ENCODE measurements around the gene BPIFB4.
"Not testable (repeated sequence)": the region's sequence is repeated elsewhere in the genome, so short reads cannot be mapped to it uniquely, and the experiment has no call there.

Gene BPIFB4

GRCh38 chr20:33079259-33079658 is at the start of gene BPIFB4:
Gene BPIFB4, plus strand, starts transcription at chr20:33079643. Its CDS starts 1,884 bp downstream, at chr20:33081527.
- DNase-seq: no peak

DNA sequence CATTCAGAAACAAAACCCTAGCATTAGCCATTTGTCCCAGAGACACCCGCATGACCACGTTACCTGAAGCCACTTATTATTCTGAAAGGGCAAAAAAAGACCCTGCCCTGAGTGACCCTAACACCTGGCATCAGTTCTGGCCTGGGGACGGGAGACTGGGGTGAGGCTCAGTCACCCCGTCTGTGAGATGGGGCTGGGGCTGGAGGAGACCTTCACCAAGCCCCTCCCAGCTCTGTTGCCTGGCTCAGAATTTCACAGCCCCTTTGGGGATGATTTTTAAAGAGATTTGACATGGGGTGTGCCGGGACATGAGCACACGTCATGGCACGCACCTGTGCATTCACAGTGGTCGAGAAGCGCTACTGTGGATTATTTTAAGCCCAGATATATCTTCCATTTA is 49.4 kb upstream of the BPIFB4 start:
- DNase-seq: no peak

GRCh38 chr20:33030569-33030968 is 48.9 kb upstream of the BPIFB4 start:
- no peak for DNase-seq

- no peak for DNase-seq
Observed at GRCh38 chr20:33031531-33031930, 47.9 kb upstream of the BPIFB4 start, which contains the start of gene BPIFB6. Gene BPIFB6, plus strand, starts transcription at chr20:33031648. Its CDS starts 0 bp downstream, at chr20:33031648.

DNA sequence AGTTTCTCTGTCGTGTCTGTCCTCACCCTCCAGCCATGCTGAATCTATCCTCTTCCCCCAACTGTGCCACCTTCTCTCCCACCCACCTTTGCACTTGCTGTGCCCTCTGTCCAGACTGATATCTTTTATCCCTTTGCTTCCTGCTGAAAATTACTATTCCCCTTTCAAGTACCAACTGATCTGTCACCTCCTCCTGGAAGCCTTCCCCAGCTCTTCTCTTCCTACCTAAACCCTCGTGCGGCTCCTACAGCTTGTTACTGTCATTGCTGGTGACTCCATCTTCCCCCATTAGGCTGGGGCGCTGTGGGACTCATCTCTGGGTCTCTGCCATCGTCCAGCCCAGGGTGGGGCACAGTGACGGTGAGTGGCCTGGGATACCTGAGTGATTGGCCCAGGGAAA is 46.9 kb upstream of the BPIFB4 start:
- DNase-seq: no peak

GRCh38 chr20:33033381-33033780 is 46.1 kb upstream of the BPIFB4 start:
- no peak for DNase-seq

- no peak for DNase-seq
Observed at GRCh38 chr20:33034115-33034514, 45.3 kb upstream of the BPIFB4 start.

DNA sequence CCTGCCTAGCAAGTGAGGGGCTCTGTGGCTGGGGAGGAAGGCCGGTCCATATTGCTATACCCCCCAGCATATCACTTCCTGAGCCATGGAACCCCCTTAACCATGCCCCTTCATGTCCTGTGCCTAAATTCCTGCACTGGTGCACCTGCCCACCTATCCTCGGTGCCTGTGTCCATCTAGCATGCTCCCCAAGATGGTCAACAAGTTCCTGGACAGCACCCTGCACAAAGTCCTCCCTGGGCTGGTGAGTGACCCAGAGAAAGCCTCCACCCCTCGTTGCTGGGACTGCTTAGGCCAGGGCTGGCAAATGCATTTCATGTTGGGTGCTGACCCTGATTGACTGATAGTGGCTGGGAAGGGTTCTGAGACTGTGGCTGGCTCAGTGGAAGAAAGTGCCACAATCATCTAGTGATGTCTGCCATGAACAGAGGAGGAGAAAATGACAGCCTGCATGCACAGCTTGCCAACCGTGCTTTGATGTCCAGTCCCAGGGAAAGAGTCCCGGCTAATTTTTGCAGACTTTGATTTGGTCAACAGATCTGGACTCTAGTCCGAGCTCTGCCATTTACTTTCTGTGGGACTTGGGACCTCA is 44.4 kb upstream of the BPIFB4 start:
- no peak for DNase-seq

DNA sequence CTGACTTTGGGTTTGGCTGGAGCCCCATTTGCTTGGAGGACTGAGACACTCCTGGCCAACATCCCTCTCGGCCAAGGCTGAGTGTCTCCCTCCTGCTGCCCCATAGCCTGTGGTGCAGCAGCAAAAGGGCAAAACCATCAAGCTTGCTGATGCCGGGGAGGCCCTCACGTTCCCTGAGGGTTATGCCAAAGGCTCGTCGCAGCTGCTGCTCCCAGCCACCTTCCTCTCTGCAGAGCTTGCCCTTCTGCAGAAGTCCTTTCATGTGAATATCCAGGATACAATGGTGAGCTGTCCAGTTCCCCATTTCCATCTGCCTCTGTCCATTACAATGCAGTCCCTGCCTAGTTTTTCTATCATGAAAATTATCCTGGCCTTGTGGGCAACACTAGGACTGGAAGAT is 42.0 kb upstream of the BPIFB4 start:
- no peak for DNase-seq

- no peak for DNase-seq
Observed at GRCh38 chr20:33038243-33038642, 41.2 kb upstream of the BPIFB4 start.

- no peak for DNase-seq
Observed at GRCh38 chr20:33042430-33042829, 37.0 kb upstream of the BPIFB4 start.

- no peak for DNase-seq
Observed at GRCh38 chr20:33042983-33043730, 36.3 kb upstream of the BPIFB4 start.

DNA sequence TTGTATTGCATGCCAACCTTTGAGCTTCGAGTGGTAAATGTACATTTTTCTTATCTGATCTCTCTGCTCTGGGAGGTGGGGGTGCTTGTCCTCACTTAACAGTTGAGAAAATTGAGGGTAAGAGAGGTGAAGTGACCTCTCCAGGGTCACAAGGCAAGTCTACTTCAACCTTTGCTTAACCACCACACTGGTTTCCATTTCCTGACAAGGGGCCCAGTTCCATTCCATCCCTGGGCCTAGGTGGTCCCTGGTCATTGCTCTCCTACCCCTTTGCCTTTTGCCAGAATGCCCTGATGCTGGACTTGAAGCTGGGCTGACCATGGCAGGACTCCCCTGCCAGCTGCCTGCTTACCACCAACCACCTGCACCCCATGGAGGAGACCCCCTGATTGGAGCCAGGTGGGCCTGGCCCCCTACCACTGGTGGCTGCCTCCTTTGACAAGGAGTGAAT is 35.7 kb upstream of the BPIFB4 start:
- DNase-seq: no peak

GRCh38 chr20:33045129-33045721 is 34.2 kb upstream of the BPIFB4 start:
- not testable (repeated sequence) for DNase-seq

- DNase-seq: no peak
Observed at GRCh38 chr20:33046412-33046811, 33.0 kb upstream of the BPIFB4 start.

DNA sequence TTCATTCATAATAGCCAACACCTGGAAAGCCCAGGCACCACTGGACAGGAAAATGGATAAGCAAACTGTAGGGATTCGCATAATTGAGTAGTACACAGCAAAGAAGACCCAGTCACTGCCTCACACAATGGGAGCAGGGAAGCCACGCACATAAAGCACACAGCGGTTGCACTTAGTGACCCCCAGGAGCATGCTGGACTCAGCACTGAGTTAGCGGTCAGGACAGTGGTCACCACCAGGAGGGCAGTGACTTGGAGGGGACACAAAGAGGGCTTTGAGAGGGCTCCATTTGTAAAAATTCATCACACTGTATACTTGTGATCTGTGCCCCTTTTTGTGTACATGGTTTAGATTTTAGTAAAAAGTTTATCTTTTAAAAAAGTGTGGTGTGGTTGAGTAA is 28.1 kb upstream of the BPIFB4 start:
- DNase-seq: no peak

GRCh38 chr20:33053291-33054106 is 25.9 kb upstream of the BPIFB4 start, which contains the start of gene BPIFB3:
Gene BPIFB3, plus strand, starts transcription at chr20:33053903. Its CDS starts 1,533 bp downstream, at chr20:33055436.
- DNase-seq: no peak

GRCh38 chr20:33054381-33054780 is 25.1 kb upstream of the BPIFB4 start:
- DNase-seq: no peak

GRCh38 chr20:33054791-33055190 is 24.7 kb upstream of the BPIFB4 start:
- DNase-seq: no peak

- DNase-seq: no peak
Observed at GRCh38 chr20:33059136-33059535, 20.3 kb upstream of the BPIFB4 start.

DNA sequence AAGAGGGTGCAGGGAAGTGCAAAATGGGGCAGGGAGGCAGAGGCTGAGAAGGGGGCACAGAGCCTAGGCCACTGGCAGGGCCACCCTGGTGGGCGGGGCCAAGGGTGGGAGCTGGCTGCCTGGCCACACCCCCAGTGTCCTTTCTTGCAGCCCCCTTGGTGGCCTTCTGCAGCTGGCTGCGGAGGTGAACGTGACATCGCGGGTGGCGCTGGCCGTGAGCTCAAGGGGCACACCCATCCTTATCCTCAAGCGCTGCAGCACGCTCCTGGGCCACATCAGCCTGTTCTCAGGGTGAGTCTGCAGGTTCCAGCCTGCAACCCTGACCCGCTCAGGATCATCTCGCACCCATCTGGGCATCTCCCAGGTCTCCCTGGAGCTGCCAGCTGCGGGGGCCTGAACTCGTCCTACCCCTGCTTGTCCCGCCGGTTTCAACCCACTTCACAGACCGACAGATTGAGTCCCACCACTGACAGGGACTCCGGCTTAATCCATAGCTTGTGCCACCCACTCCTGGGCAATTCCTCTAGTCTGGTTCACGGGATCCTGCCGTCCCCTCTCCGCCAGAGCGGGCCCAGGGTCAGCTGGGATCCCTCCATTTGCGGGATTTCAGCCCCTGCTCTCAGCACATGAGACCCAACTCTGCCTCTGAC is 19.6 kb upstream of the BPIFB4 start:
- DNase-seq: no peak

DNA sequence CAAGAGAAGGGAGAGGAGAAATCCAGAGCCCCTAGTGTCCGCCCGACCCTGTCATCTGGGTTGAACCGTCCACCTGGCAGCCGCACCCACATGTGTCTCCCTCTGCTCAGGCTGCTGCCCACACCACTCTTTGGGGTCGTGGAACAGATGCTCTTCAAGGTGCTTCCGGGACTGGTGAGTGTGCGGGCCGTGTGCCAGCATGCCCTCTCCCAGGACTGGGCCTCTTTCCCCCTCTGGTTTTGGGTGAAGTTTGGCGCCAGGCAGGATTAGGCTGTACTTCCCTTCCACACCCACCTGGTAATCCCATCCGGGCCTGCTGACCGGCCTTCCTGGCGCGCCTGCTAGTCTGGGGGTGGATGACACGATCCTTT is 17.8 kb upstream of the BPIFB4 start:
- no peak for DNase-seq

All from amniotic stem cell (primary cell).